ENCODE measurements around the gene SCFD2. TPM values are rescaled to one million over a fixed set of nuclear protein-coding genes. Genes with fewer than 3 reads are reported as not detected.
"Not testable (repeated sequence)": the region's sequence is repeated elsewhere in the genome, so short reads cannot be mapped to it uniquely, and the experiment has no call there.

SCFD2 gene
- polyA plus RNA-seq, 2 of the 4 experiments (the other 2 are of a cell fraction): 7.6 to 10.8 TPM

DNA sequence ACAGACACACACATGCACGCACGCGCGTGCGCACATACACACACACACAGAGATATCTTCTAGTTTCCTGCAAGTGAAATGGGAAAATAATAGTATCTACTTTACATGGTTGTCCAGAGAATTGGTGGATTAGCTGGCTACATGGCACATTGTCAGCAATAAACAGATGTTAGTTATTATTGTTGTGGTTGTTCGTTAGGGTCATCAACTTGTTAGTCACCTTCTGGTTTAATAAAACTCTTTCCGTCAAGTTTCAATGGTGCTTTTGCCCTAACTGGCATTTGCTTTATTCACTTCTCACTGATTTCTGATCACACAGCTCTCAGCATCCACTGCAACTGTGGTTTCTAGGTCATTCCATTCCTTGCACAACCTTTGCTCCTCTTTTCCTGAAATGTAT is 529.2 kb downstream of the SCFD2 start (continued):
- TF ChIP-seq, protein P1, sequence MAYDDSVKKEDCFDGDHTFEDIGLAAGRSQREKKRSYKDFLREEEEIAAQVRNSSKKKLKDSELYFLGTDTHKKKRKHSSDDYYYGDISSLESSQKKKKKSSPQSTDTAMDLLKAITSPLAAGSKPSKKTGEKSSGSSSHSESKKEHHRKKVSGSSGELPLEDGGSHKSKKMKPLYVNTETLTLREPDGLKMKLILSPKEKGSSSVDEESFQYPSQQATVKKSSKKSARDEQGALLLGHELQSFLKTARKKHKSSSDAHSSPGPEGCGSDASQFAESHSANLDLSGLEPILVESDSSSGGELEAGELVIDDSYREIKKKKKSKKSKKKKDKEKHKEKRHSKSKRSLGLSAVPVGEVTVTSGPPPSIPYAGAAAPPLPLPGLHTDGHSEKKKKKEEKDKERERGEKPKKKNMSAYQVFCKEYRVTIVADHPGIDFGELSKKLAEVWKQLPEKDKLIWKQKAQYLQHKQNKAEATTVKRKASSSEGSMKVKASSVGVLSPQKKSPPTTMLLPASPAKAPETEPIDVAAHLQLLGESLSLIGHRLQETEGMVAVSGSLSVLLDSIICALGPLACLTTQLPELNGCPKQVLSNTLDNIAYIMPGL (CRISPR knock-in tag; IDR thresholded peaks at IDR 0.05; ENCODE audit: borderline replicate concordance): no peak
- TF ChIP-seq HDAC2 (IDR thresholded peaks at IDR 0.05): no peak

DNA sequence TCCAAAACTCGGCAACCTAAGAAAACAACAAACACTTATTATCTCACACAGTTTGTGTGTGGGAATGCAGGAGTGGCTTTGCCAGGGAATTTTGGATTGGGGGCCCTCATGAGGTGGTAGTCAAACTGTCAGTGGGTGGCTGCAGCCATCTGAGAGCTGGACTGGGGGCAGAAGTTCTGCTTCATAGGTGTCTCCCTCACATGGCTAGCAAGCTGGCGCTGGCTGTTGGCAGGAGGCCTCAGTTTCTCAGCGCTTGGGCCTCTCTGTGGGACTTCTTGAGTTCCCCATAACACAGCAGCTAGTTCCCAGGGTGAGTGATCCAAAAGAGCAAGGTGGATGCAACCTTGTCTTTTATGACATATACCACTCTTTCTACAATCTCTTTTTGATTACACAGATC is 529.7 kb downstream of the SCFD2 start:
- POLR2A ChIA-PET: no interaction called here
- ATAC-seq (no peak), DNase-seq (ENCODE audit: low read depth in 1 of 2, low spot score in 1 of 2) (no peak), FAIRE-seq (no peak)
- H3K9me3 ChIP-seq: no peaks in the 10 kb centered on the region
- WGBS (ENCODE audit: missing lambda C conversion rate): 63% methylated on average over 3 of the region's 3 CpGs
- no peaks in the 10 kb centered on the region for H3K4me1 ChIP-seq
- CTCF ChIA-PET: no interaction called here
- no peak overlapping the region for H3K4me2 ChIP-seq
- TF ChIP-seq KDM1A (IDR thresholded peaks at IDR 0.05; ENCODE audit: low read depth) (no peak), SREBF2 (IDR thresholded peaks at IDR 0.05) (no peak), RARB (CRISPR knock-in tag; IDR thresholded peaks at IDR 0.05) (no peak), PHF8 (IDR thresholded peaks at IDR 0.05; ENCODE audit: borderline replicate concordance, low read depth) (no peak), ESRRA (IDR thresholded peaks at IDR 0.05; ENCODE audit: borderline replicate concordance, low read length) (no peak), ZFP36 (IDR thresholded peaks at IDR 0.05; ENCODE audit: borderline replicate concordance, partially characterized antibody) (no peak), HOXB13 (CRISPR knock-in tag; IDR thresholded peaks at IDR 0.05; ENCODE audit: low read depth) (no peak), ZNF302 (CRISPR knock-in tag; IDR thresholded peaks at IDR 0.05) (no peak), SMC3 (IDR thresholded peaks at IDR 0.05) (no peak), HOXA7 (CRISPR knock-in tag; IDR thresholded peaks at IDR 0.05) (no peak), JUN (IDR thresholded peaks at IDR 0.05) (no peak)
- TF ChIP-seq, protein P2, sequence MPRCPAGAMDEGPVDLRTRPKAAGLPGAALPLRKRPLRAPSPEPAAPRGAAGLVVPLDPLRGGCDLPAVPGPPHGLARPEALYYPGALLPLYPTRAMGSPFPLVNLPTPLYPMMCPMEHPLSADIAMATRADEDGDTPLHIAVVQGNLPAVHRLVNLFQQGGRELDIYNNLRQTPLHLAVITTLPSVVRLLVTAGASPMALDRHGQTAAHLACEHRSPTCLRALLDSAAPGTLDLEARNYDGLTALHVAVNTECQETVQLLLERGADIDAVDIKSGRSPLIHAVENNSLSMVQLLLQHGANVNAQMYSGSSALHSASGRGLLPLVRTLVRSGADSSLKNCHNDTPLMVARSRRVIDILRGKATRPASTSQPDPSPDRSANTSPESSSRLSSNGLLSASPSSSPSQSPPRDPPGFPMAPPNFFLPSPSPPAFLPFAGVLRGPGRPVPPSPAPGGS (IDR thresholded peaks at IDR 0.05): no peak
- TF ChIP-seq, protein P3, sequence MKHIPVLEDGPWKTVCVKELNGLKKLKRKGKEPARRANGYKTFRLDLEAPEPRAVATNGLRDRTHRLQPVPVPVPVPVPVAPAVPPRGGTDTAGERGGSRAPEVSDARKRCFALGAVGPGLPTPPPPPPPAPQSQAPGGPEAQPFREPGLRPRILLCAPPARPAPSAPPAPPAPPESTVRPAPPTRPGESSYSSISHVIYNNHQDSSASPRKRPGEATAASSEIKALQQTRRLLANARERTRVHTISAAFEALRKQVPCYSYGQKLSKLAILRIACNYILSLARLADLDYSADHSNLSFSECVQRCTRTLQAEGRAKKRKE (CRISPR knock-in tag; IDR thresholded peaks at IDR 0.05; ENCODE audit: low read depth): no peak
- TF ChIP-seq, protein P4, sequence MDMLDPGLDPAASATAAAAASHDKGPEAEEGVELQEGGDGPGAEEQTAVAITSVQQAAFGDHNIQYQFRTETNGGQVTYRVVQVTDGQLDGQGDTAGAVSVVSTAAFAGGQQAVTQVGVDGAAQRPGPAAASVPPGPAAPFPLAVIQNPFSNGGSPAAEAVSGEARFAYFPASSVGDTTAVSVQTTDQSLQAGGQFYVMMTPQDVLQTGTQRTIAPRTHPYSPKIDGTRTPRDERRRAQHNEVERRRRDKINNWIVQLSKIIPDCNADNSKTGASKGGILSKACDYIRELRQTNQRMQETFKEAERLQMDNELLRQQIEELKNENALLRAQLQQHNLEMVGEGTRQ (IDR thresholded peaks at IDR 0.05): no peak
- no peak overlapping the region for H3K4me3 ChIP-seq
- H3K27ac ChIP-seq: no peak overlapping the region

DNA sequence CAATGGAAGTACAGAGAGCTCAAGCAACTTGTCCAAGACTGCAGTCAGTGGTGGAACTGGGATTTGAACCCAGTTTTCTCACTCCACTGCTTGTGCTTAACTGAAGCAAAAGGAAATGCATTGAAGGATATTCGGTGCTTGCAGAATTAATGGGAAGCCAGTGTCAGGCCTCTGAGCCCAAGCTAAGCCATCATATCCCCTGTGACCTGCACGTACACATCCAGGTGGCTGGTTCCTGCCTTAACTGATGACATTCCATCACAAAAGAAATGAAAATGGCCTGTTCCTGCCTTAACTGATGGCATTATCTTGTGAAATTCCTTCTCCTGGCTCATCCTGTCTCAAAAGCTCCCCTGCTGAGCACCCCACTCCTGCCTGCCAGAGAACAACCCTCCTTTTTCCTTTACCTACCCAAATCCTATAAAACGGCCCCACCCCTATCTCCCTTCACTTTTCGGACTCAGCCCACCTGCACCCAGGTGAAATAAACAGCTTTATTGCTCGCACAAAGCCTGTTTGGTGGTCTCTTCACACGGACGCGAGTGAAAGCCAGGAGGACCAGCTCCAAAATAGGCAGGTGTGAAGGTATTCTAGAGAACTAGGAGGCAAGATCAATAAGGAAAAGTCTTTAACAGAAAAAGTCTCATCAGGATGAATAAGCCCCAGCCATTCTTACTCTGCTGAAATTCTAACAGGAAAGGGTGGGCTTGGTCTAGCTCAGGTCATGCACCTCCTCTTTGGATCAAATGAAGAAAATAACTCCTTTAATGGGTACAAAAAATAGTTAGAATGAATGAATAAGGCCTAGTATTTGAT is 531.0 kb downstream of the SCFD2 start:
- H3K4me3 ChIP-seq; DNase-seq (ENCODE audit: low read depth in 1 of 2, low spot score in 1 of 2); H3K4me2 ChIP-seq; FAIRE-seq; H3K4me1 ChIP-seq; ATAC-seq; H3K27ac ChIP-seq; POLR2A ChIA-PET; H3K9me3 ChIP-seq: not testable (repeated sequence)
- 56% methylated on average over 8 of the region's 8 CpGs for WGBS (ENCODE audit: missing lambda C conversion rate)
- CTCF ChIA-PET: interaction anchor here (0.7 kb wide), 1 partner anchor 10 kb away, joined by 3 read pairs; no protein-coding TSS in a partner anchor
